B cell (primary cell): Measurements from ENCODE around the gene TMEM109.

Experiments
- EZH2 ChIP-seq: IDR thresholded peaks from 2 replicates; pipeline ENCODE4 v1.6.1; 2012; ENCODE audit warnings: borderline replicate concordance, low read depth, mild to moderate bottlenecking, moderate library complexity, low read length; ENCODE audit not compliant: insufficient read depth, poor library complexity, severe bottlenecking
- TF ChIP-seq, protein P1 (sequence below): fragments of 200-600 bp; IDR thresholded peaks from one replicate; pipeline ENCODE4 v1.8.0; 2022; ENCODE audit warnings: antibody characterized with exemption, mild to moderate bottlenecking

DNA sequence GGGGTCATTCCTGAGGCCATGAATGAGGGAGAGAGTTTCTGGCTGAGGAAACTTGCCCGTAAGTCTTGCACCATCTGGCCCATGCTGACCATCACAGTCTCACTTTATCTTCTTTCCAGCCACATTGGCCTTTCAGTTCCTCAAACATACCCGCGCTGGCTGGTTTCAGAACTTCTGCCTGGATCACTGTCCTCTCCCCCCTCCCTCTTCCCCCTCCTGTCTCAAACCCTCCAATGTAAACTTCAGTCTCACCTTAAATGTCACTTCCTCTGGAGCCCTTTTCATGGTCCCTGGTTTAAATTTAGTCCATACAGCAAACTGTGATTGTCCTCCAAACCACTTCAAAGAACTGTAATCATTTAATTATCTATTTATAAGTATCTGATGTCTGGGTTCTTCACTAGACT lies 3.7 kb upstream of the TMEM109 start:
- TF ChIP-seq, protein P1, sequence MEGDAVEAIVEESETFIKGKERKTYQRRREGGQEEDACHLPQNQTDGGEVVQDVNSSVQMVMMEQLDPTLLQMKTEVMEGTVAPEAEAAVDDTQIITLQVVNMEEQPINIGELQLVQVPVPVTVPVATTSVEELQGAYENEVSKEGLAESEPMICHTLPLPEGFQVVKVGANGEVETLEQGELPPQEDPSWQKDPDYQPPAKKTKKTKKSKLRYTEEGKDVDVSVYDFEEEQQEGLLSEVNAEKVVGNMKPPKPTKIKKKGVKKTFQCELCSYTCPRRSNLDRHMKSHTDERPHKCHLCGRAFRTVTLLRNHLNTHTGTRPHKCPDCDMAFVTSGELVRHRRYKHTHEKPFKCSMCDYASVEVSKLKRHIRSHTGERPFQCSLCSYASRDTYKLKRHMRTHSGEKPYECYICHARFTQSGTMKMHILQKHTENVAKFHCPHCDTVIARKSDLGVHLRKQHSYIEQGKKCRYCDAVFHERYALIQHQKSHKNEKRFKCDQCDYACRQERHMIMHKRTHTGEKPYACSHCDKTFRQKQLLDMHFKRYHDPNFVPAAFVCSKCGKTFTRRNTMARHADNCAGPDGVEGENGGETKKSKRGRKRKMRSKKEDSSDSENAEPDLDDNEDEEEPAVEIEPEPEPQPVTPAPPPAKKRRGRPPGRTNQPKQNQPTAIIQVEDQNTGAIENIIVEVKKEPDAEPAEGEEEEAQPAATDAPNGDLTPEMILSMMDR = no peak
- no peak for TF ChIP-seq EZH2
